K562 (cell line): ENCODE measurements around the gene FAM72D. TPM values are rescaled to one million over a fixed set of nuclear protein-coding genes. Genes with fewer than 3 reads are reported as not detected.
"Not testable (repeated sequence)": the region's sequence is repeated elsewhere in the genome, so short reads cannot be mapped to it uniquely, and the experiment has no call there.

Experiments used
- ATAC-seq: fragments of 200-7000 bp; cut with Tn5 transposase; 3 replicates; pipeline ENCODE4 v1.9.1; 2020; ENCODE audit warnings: moderate library complexity
- BruUV-seq: library from RNA; stranded (reverse); fragments of 400-500 nt; replicated peaks from 2 replicates; lab custom pipeline; 2021; lab: Mats Ljungman, UMichigan
- CTCF ChIA-PET: fragments of 300-600 bp; formaldehyde crosslinking; extraction: SDS; loops from one replicate; lab custom pipeline; 2021; ENCODE audit warnings: low intra/inter-chr PET ratio; lab: Yijun Ruan, JAX
- POLR2A ChIA-PET: fragments of 300-600, 350-650 bp; sonication (Branson Sonifier 250); formaldehyde crosslinking; extraction: SDS; loops from one replicate; lab custom pipeline; 2021; ENCODE audit warnings: antibody characterized with exemption, inconsistent platforms; lab: Yijun Ruan, JAX
- DNase-seq, 4 experiments: peaks; one replicate each; pipeline versions ENCODE4 v3.0.0 to v3.0.0-alpha.2; 2011 to 2018; ENCODE audit warnings: low spot score in 3 of 4, mixed read lengths in 3 of 4; ENCODE audit errors: extremely low read depth in 1 of 4
- FAIRE-seq: peaks from 2 replicates; lab custom pipeline; 2011; peaks lifted over from hg19 to GRCh38; lab: Jason Lieb, UNC
- H2AFZ ChIP-seq: 2 replicates; pipeline ENCODE4 v1.6.0; 2011; ENCODE audit warnings: low read depth, low read length, control low read depth, inconsistent platforms
- H3K27ac ChIP-seq: fragments of 200-600 bp; 3 replicates; pipeline ENCODE4 v1.8.0; 2011; ENCODE audit warnings: low read depth, mild to moderate bottlenecking, control low read depth, inconsistent platforms, low read length, moderate library complexity, mixed read lengths; ENCODE audit errors: extremely low read depth
- H3K27me3 ChIP-seq, 2 experiments: fragments of 300-600 bp in 1 of 2; 2 replicates in 1 of 2; 3 replicates in 1 of 2; pipeline versions ENCODE4 v1.6.0 to v1.8.0; 2011; ENCODE audit warnings: inconsistent platforms in 2 of 2, low read length in 2 of 2, mild to moderate bottlenecking in 1 of 2, mixed read lengths in 1 of 2, moderate library complexity in 1 of 2; ENCODE audit not compliant: control insufficient read depth in 2 of 2, insufficient read depth in 2 of 2
- H3K36me3 ChIP-seq: fragments of 300-600 bp; 3 replicates; pipeline ENCODE4 v1.8.0; 2011; ENCODE audit warnings: mild to moderate bottlenecking, low read length, inconsistent platforms; ENCODE audit not compliant: control insufficient read depth, insufficient read depth
- H3K4me1 ChIP-seq, 2 experiments: fragments of 200-600 bp in 1 of 2; replicated peaks in 1 of 2; 2 replicates in 1 of 2; 3 replicates in 1 of 2; pipeline versions ENCODE4 v1.5.1 to v1.8.0; 2011; ENCODE audit warnings: inconsistent platforms in 2 of 2, low read length in 2 of 2, mild to moderate bottlenecking in 1 of 2, mixed read lengths in 1 of 2, moderate library complexity in 1 of 2; ENCODE audit not compliant: control insufficient read depth in 2 of 2, insufficient read depth in 2 of 2
- H3K4me2 ChIP-seq: 2 replicates; pipeline ENCODE4 v1.6.1; 2011; ENCODE audit warnings: low read length, control low read depth, inconsistent platforms, mixed read lengths; ENCODE audit not compliant: insufficient read depth
- H3K4me3 ChIP-seq: fragments of 200-600 bp; sonication (generic), shearing (Covaris generic); 2 replicates; pipeline ENCODE4 v1.5.1; 2016; ENCODE audit warnings: control low read depth, inconsistent platforms
- H3K79me2 ChIP-seq: fragments of 200-600 bp; 3 replicates; pipeline ENCODE4 v1.8.0; 2011; ENCODE audit warnings: low read length, inconsistent platforms; ENCODE audit not compliant: control insufficient read depth, insufficient read depth
- H3K9ac ChIP-seq, 2 experiments: 2 replicates each; pipeline versions ENCODE4 v1.6.0 to v1.6.1; 2011; ENCODE audit warnings: low read depth in 2 of 2, low read length in 2 of 2, control low read depth in 1 of 2, inconsistent platforms in 1 of 2, mild to moderate bottlenecking in 1 of 2, mixed read lengths in 1 of 2; ENCODE audit not compliant: insufficient read depth in 1 of 2
- H3K9me1 ChIP-seq: one replicate; pipeline ENCODE4 v1.6.0; 2011; ENCODE audit warnings: inconsistent platforms, mild to moderate bottlenecking, low read length, moderate library complexity; ENCODE audit not compliant: control insufficient read depth, insufficient read depth
- H3K9me3 ChIP-seq: replicated peaks from 2 replicates; pipeline ENCODE4 v1.5.1; 2011; ENCODE audit warnings: low read depth, low read length, inconsistent platforms; ENCODE audit not compliant: control insufficient read depth, insufficient read depth
- H4K20me1 ChIP-seq: replicated peaks from 2 replicates; pipeline ENCODE4 v1.6.1; 2011; ENCODE audit warnings: low read length, inconsistent platforms, mixed read lengths; ENCODE audit not compliant: control insufficient read depth, insufficient read depth
- WGBS: fragments of 100-300 bp; shearing (Covaris generic); methylation state at CpG from one replicate; pipeline ENCODE4 v1.1.6; 2016; ENCODE audit warnings: low coverage, mixed read lengths; ENCODE audit not compliant: insufficient coverage; ENCODE audit errors: missing lambda C conversion rate; 5-methylcytosine and 5-hydroxymethylcytosine counted together
- in situ Hi-C: fragments of 300-500 bp; cut with MboI; formaldehyde crosslinking; loops from 4 replicates; pipeline ENCODE4 v1.15.0; 2018; ENCODE audit warnings: inconsistent platforms, mixed read lengths
- intact Hi-C: fragments of 100-400 bp; cut with micrococcal nuclease; formaldehyde crosslinking; loops from 2 replicates; pipeline ENCODE4 v1.14.2; 2022
- polyA plus RNA-seq, 8 experiments: library from polyadenylated mRNA; depleted of rRNA in 4 of 8; stranded (reverse) in 5 of 8; unstranded in 3 of 8; fragments of >200 nt; fragmentation: Nextera tagmentation in 2 of 8; fragmentation: Illumina TruSeq in 1 of 8; extraction: Ambion mirVana in 2 of 8; extraction: Trizol in 1 of 8; gene quantifications; 2 replicates each; pipeline versions ENCODE4 v1.2.1 to v1.2.3, GENCODE V29; 2011 to 2014; ENCODE audit warnings: inconsistent platforms in 1 of 8, missing spikeins in 1 of 8
- total RNA-seq, 7 experiments: library from RNA; depleted of rRNA in 6 of 7; stranded (reverse); fragments of >200 nt in 6 of 7; fragmentation: Illumina TruSeq in 2 of 7; extraction: Trizol in 2 of 7; gene quantifications; 2 replicates each; pipeline versions ENCODE4 v1.2.1 to v1.2.3, GENCODE V29; 2011 to 2021; ENCODE audit warnings: low replicate concordance in 1 of 7

FAM72D gene
- total and polyA plus RNA-seq, 9 of the 15 experiments (the other 6 are each of a cell fraction or from before 2014, with no cell fraction given): 5.5 to 36.5 (median 20.1) TPM

GRCh38 chr1:145103294-145103693, 7.5 kb downstream of the FAM72D start:
- H3K79me2 ChIP-seq, ATAC-seq, in situ Hi-C loops, H3K27me3 ChIP-seq, H3K9ac ChIP-seq, intact Hi-C loops, H3K4me2 ChIP-seq, FAIRE-seq, POLR2A ChIA-PET, H4K20me1 ChIP-seq, H3K4me1 ChIP-seq, H3K36me3 ChIP-seq, H2AFZ ChIP-seq, H3K9me3 ChIP-seq, CTCF ChIA-PET, BruUV-seq, H3K4me3 ChIP-seq, DNase-seq, H3K9me1 ChIP-seq, H3K27ac ChIP-seq: not testable (repeated sequence)
- no CpG with 5 or more reads among the region's 2 CpGs for WGBS

GRCh38 chr1:145111674-145112073, 15.9 kb downstream of the FAM72D start:
- ATAC-seq, H3K9ac ChIP-seq, CTCF ChIA-PET, H2AFZ ChIP-seq, FAIRE-seq, POLR2A ChIA-PET, H3K9me3 ChIP-seq, H3K79me2 ChIP-seq, H3K27ac ChIP-seq, H3K4me1 ChIP-seq, H3K9me1 ChIP-seq, in situ Hi-C loops, intact Hi-C loops, H3K4me2 ChIP-seq, H3K4me3 ChIP-seq, H3K36me3 ChIP-seq, H3K27me3 ChIP-seq, H4K20me1 ChIP-seq, DNase-seq: not testable (repeated sequence)
- TSS peak; percentile 41 for BruUV-seq
- no CpG with 5 or more reads among the region's 3 CpGs for WGBS

- H3K79me2 ChIP-seq, DNase-seq, H2AFZ ChIP-seq, H3K4me2 ChIP-seq, BruUV-seq, FAIRE-seq, H3K4me3 ChIP-seq, intact Hi-C loops, H3K9ac ChIP-seq, ATAC-seq, H3K36me3 ChIP-seq, CTCF ChIA-PET, H3K9me3 ChIP-seq, H3K27me3 ChIP-seq, in situ Hi-C loops, POLR2A ChIA-PET, H3K9me1 ChIP-seq, H3K27ac ChIP-seq, H3K4me1 ChIP-seq, H4K20me1 ChIP-seq: not testable (repeated sequence)
- WGBS: no CpG with 5 or more reads among the region's 3 CpGs
Measured at GRCh38 chr1:145112703-145113102, 16.9 kb downstream of the FAM72D start.

GRCh38 chr1:145114560-145115057, 18.8 kb downstream of the FAM72D start:
- BruUV-seq, in situ Hi-C loops, CTCF ChIA-PET, H3K27ac ChIP-seq, H3K4me3 ChIP-seq, FAIRE-seq, H3K4me1 ChIP-seq, H3K9me3 ChIP-seq, ATAC-seq, H3K4me2 ChIP-seq, H3K27me3 ChIP-seq, intact Hi-C loops, H2AFZ ChIP-seq, H3K9me1 ChIP-seq, H3K9ac ChIP-seq, POLR2A ChIA-PET, H3K79me2 ChIP-seq, DNase-seq, H3K36me3 ChIP-seq, H4K20me1 ChIP-seq: not testable (repeated sequence)
- WGBS: no CpG with 5 or more reads among the region's 1 CpG
